HG03175 (cell line): ENCODE data around the gene RFX1.

Experiments
- ATAC-seq: cut with Tn5 transposase; IDR thresholded peaks from one replicate; pipeline ENCODE4 v1.9.1; 2021; ENCODE audit warnings: mild to moderate bottlenecking, moderate library complexity; ENCODE audit not compliant: unreplicated experiment

Gene RFX1

DNA sequence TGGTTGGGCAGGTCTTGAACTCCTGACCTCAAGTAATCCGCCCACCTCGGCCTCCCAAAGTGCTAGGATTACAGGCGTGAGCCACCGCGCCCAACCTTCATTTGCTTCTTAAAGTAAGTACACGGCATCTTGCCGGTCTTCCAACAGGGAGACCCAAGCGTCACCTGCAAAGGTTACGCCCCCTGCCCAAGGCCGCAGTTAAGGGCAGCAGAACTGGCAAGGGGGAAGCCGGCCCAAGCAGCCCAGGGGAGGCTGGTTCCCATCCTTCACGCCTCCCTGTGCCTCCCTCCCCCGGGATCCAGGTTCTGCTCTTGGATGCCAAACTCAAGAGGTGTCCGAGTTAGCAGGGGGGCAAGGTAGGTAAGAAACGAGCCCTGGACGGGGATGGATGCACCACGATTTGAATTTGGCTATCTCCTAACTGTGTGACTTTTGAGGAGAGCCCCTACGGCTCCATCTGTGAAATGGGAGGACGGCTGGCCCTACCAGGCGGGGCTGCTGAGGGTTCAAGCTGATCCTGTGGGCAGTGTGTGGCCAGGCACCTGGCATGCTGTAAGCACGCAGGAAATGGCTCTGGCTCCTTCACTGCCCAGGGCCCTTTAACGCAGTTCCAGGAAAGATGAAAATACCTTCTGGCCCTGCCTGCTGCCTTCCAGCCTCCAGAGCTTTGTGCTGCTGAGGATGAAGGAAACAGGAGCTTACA lies 9.0 kb downstream of the RFX1 start:
- ATAC-seq = no peak

DNA sequence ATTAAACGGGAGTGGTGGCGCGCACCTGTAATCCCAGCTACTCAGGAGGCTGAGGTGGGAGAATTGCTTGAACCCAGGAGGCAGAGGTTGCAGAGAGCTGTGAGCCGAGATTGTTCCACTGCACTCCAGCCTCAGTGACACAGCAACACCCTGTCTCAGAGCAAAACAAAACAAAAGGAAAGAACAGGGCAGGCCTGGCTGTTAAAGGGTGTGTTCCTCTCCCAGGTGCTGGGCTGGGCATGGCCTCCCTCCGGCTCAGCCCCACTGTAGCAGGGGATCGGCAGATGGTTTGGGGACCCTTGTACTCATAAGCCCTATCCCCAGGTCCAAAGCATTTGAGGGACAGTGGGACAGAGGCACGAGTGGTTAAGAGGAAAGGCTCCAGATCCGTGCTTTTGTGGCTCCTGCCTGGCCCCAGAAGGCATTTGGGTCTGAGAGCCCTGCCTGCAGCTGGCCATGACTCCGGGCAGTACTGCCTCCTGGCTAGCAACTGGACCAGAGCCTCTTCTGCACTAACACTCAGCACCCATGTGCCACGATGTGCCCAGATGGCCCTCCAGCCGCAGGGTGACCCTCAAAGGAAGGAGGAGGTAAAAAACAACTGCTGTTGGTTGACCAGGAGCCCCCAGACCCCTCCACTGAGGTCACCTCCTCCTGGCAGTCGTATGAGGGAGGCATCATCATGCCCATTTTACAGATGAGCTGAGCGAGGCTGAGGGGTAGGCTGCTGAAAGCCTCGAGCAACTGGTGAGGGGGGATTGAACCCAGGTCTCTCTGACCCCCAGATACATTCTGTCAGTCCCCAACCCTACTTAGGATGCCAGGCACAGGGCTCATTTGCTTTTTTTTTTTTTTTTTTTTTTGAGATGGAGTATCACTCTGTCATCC lies 10.0 kb downstream of the RFX1 start:
- no peak for ATAC-seq

DNA sequence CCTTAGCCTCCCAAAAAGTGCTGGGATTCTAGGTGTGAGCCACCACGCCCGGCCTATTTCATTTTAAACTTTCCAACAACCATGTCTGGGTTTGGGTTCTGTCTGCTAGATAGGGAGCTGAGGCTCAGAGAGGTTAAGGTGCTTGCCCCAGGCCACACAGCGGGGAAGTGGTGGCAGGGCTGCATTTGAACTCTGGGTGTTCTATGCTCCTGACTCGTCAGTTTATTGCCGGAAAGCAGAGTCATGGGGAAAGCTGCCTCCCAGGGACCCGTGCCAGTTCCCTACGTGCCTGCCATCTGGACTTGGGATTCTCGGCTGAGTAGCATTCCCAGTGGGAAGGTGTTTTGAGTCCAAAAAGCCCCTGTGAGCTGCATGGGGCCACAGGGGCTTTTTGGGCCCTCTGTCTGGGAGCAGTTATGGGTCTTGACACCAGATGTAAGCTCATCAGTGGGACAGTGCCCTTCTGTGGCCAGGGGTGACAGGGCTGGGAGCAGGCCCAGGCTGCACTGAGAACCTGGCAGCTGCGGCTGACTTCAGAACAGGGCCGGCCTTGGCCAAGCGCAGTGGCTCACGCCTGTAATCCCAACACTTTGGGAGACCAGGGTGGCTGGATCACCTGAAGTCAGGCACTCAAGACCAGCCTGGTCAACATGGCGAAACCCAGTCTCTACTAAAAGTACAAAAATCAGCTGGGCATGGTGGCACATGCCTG lies 10.9 kb downstream of the RFX1 start:
- no peak for ATAC-seq

DNA sequence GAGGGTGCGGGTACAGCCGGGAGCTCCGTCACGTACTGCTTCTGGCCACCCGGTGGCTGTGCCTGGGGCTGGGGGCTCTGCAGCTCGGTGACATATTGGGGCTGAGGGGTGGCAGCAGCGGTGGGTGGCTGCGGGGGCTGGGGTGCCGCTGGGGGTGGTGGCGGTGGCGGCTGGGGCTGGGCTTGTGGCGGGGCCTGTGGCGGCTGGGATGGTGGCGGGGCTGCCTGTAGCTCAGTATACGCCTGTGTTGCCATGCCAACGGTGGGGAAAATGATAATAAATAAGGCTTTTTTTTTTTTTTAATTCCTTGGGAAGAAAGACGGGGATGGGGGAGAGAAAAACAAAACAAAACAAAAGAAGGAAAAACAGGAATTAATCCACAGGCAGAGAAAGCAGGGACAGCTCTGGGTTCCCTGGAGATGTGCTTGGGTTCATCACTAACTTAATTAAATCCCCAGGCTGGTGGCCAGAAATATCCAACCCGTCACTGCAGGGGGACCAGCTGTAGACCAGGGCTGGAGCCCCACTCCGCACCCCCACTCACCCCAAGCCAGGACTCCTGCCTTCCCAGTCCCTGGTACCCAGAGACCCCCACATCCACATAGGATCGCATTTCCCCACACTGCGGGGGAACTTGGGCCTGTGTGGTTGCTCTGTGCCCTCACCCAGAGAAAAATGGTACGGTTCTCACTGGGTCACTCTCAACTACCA lies 12.4 kb downstream of the RFX1 start:
- no peak for ATAC-seq

DNA sequence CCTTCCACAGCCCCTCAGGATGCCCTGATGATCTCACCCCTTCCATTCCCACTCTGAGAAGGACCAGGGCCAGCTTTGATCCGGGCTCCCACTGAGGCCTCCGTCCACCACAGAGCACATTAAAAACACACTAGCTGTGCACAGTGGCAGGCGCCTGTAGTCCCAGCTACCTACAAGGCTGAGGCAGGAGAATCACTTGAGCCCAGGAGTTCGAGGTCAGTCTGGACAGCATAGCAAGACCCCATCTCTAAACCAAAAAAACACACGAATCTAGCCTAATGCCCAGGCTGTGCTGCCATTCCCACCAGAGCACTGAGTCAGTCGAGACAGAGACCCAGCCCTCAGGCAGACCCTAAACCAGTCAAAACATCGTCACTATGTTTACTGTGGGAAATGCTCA lies 14.1 kb downstream of the RFX1 start:
- no peak for ATAC-seq

DNA sequence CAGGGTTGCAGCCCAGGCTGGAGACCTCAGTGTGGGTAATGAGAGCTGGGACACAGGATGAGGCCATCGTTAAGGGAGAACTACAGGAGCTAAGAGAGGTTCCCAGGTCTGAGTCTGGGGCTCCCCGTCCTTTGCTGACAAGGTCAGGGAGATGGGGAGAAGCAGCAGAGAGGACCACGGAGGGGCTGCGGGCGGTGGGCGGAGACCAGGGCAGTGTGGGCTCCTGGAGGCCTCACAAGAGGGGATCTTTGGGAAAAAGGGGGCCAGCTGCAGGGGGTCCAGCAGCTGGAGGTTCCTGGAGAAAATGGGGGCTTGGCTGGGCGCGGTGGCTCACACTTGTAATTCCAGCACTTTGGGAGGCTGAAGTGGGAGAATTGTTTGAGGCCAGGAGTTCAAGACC lies 16.0 kb downstream of the RFX1 start:
- ATAC-seq = no peak

GRCh38 chr19:13989487-13989886 lies 16.6 kb downstream of the RFX1 start:
- ATAC-seq = no peak

DNA sequence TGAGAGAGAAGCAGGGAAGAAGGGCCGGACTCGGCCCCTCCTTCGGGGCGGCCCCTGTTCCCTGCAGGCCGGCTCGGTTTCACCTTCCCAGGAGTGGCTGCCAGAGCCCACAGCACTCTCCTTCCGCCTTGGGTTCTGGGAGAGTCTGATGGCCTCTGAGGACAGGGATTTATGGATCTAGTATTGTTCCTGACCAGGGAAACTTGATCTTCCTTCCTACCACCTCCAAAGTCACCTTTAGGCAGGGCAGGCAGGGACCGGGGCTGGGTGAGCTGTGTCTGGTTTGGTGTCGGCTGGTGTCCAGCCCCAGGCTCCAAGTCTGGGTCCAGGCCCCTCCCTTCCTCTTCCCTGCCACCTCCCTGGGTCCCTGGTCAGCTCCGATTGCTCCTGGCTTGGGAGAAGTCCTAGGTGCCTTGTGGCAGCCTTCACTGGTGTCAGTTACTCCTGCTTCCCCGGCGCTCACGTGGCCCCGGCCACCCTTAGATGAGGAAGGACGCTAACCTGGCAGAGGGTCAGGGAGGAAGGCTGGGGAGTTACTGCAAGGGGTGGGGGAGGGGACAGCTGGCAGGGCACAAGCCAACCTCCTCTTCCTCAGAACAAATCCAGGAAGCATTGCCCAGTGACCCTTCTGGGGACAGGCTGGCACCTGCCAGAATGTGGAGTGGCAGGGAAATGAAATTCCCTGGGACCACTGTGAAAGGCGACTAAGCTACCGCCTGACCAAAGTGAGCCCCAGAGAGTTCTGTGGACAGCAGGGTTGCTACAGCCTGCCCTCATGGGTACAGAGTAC lies 18.8 kb downstream of the RFX1 start:
- ATAC-seq = no peak

DNA sequence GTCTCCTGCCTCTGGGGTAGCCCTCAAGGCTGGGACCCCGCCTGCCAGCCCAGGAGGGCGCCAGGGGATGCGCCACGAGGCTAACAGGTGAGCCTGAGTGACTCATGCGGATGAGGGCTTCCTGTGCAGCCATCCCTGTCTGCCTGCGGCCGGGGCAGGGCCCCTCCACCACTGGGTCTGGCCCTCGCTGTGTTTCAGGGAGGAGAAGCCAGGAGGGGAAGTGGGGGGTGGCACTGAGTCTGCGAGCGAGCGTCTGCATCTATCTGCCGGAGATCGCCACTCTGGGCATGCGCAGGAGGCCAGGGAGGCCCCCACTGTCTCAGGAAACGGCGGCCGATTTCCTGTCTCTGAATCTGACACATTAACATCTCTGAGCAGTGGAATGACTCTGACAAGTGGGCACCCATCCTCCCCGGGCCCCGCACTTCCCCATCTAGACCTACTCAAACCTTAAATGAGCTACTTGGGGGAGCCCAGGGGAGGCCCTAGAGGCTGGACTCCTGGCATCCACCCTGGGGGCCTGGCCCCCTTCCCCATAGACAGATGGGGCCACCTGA lies 19.7 kb downstream of the RFX1 start:
- ATAC-seq = peak; percentile 87

GRCh38 chr19:13985771-13986347 lies 20.3 kb downstream of the RFX1 start:
- no peak for ATAC-seq

DNA sequence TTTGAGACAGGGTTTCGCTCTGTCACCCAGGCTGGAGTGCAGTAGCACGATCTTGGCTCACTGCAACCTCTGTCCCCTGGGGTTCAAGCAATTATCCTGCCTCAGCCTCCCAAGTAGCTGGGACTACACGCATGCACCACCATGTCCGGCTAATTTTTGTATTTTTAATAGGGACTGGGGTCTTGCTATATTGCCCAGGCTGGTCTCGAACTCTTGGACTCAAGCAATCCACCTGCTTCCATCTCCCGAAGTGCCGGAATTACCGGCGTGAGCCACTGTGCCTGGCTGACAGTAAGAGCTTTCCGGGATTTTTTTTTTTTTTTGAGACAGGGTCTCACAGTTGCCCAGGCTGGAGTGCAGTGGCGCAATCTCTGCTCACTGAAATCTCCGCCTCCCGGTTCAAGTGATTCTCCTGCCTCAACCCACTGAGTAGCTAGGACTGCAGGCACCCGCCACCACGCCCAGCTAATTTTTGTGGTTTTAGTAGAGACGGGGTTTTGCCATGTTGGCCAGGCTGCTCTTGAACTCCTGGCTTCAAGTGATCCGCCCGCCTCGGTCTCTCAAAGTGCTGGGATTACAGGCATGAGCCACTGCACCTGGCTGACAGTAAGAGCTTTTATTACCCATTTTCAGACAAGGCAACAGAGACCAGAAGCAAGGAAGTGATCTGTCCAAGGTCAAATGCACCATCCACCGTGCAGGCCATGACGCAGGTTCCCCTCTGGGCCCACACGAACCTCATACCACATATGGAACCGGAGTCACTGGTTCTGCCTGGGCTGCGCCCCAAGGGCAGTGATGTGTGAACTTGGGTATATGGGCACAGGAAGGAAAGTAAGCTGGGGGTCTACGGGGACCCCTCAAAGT lies 21.0 kb downstream of the RFX1 start:
- ATAC-seq = no peak

DNA sequence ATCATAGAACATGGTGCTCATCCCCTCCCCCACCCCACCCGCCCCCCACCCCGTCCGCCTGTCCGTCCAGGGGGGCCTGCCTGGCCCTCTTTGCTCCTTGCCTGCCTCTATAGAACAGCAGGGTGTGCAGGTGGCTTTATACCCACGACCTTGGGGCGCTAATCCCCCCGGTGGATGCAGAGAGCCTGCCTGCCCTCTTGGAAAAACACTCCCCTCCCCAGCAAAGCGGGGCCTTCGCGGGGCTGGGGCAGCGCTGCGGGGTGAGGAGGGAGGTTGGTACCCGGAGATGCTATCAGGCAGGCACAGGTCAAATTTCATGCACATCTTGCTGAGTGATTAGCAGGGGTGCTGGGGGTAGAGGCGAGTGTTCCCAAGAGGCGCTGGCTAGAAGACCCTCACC lies 21.9 kb downstream of the RFX1 start:
- no peak for ATAC-seq

DNA sequence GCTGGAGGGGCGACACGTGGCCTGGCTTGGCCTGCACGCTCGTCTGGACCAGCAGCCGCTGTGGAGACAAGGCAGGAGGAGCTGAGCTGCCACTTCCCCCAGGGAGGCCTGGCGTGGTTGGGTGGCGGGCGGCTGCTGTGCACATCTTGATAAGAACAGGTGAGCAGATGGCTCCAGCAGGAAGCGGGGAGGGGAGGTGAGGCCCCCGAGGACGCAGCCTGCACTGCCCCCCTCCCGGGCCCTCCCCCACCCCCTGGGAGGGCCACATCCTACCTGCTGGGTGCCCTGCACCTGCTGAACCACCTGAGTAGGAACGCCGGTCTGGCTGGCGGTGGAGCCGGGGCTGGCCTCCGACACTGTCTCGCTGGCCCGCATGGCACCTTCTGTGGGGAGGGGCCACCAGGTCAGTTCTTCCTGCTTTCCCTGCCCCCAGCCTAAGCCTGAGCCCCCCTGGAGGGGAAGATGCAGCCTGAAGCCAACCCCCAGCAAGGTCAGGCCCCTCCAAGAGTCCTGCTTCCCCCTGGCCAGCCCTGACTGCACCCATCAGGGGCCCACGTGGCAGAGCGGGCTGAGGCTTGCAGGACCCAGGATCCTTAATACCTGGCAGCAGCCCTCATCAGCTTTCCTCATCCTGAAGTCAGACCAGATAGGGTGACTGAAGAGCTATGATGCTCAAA lies 22.8 kb downstream of the RFX1 start:
- no peak for ATAC-seq

GRCh38 chr19:13982773-13983172 lies 23.3 kb downstream of the RFX1 start:
- ATAC-seq = no peak

DNA sequence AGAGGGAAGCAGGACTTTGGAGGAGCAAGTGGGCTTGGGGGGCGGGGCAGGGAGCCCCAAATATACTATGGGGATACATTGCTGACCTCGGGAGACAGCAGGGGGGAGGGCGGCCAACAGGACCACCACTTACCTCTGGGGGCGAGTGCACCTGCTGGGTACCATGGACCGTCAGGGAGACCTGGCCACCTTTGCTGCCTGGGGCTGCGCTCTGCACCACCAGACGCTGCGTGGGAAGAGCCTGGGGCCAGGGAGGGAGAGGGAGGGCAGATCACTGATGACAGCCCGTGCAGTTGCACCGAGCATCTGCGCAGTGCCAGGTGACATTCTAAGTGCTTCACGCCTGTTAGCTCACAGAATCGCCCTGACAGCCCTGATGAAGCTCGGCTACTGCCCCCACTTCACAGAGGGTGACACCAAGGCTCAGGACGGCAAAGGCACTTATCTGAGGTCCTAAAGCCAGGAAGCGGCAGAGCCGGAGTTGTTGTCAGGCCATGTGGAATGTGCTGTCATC lies 24.1 kb downstream of the RFX1 start:
- no peak for ATAC-seq

DNA sequence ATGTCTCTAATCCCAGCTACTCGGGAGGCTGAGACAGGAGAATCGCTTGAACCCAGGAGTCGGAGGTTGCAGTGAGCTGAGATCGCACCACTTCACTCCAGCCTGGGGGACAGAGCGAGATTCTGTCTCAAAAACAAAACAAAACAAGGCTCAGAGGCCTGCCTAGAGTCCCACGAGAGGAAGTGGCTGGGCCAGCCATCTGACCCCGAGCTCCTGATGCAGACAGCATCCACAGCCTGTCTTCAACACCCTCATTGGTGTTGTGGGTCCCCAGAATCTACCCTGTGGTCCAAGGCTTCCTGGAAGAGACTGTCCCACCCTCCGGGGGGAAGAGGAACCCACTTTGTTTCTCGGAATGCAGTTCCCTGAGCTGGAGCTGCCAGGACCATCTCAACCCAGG lies 24.7 kb downstream of the RFX1 start:
- ATAC-seq = no peak

DNA sequence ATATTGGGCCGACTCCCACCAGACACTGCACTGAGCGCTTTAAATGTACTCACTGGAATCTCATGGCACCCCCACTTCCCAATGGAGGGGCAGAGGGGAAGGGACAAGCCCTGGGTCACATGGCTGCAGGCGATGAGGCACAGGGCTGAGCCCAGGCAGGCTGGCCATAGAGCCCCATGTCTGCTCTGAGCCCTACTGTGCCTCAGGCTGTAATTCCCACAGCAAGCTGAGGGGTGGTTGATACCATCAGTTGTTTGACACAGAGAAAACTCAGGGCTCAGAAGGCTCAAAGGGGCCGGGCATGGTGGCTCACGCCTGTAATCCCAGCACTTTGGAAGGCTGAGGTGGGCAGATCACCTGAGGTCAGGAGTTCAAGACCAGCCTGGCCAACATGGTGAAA lies 25.1 kb downstream of the RFX1 start:
- ATAC-seq = no peak

GRCh38 chr19:13980340-13980739 lies 25.8 kb downstream of the RFX1 start:
- ATAC-seq = no peak
